HUES64 (cell line): Measurements from ENCODE around the gene GIMAP5.

Source experiments
- H3K27ac ChIP-seq: 2 replicates; pipeline ENCODE4 v1.7.0; 2013; ENCODE audit warnings: low read depth, low read length, inconsistent platforms
- H3K27me3 ChIP-seq: 2 replicates; pipeline ENCODE4 v1.6.1; 2013; ENCODE audit warnings: mild to moderate bottlenecking, low read length; ENCODE audit not compliant: insufficient read depth
- H3K36me3 ChIP-seq: 2 replicates; pipeline ENCODE4 v1.6.1; 2013; ENCODE audit warnings: mild to moderate bottlenecking, low read length; ENCODE audit not compliant: insufficient read depth
- H3K4me1 ChIP-seq: 2 replicates; pipeline ENCODE4 v1.6.1; 2013; ENCODE audit warnings: mild to moderate bottlenecking, low read length, moderate library complexity; ENCODE audit not compliant: insufficient read depth
- H3K4me3 ChIP-seq: 2 replicates; pipeline ENCODE4 v1.5.1; 2013; ENCODE audit warnings: mild to moderate bottlenecking, low read length, moderate library complexity
- H3K9ac ChIP-seq: 2 replicates; pipeline ENCODE4 v1.6.1; 2013; ENCODE audit warnings: mild to moderate bottlenecking, low read depth, low read length
- H3K9me3 ChIP-seq: 2 replicates; pipeline ENCODE4 v1.6.1; 2013; ENCODE audit warnings: low read depth, low read length; ENCODE audit not compliant: insufficient read depth
- WGBS: fragments of 150-250, 120-280 bp; methylation state at CpG from one replicate; pipeline ENCODE4 v1.1.7; 2013; ENCODE audit warnings: missing lambda C conversion rate; 5-methylcytosine and 5-hydroxymethylcytosine counted together

GIMAP5 gene

GRCh38 chr7:150746921-150747320 is 9.7 kb downstream of the GIMAP5 start:
- Histone ChIP-seq H3K9ac (no peak overlapping the region), H3K9me3 (no peaks in the 10 kb centered on the region), H3K4me1 (no peaks in the 10 kb centered on the region), H3K27me3 (peaks cover 94% of the 10 kb centered on the region), H3K4me3 (no peak overlapping the region), H3K36me3 (no peaks in the 10 kb centered on the region), H3K27ac (no peak overlapping the region)
- 91% methylated on average over 6 of the region's 6 CpGs for WGBS

- Histone ChIP-seq H3K9ac (no peak overlapping the region), H3K36me3 (no peaks in the 10 kb centered on the region), H3K27me3 (peaks cover 91% of the 10 kb centered on the region), H3K27ac (no peak overlapping the region), H3K9me3 (no peaks in the 10 kb centered on the region), H3K4me1 (no peaks in the 10 kb centered on the region), H3K4me3 (no peak overlapping the region)
- 56% methylated on average over 3 of the region's 4 CpGs for WGBS
Observed at GRCh38 chr7:150748376-150748775, 11.2 kb downstream of the GIMAP5 start.

- Histone ChIP-seq H3K9me3 (no peaks in the 10 kb centered on the region), H3K36me3 (no peaks in the 10 kb centered on the region), H3K27ac (no peak overlapping the region), H3K4me3 (no peak overlapping the region), H3K27me3 (peaks cover 64% of the 10 kb centered on the region), H3K4me1 (no peaks in the 10 kb centered on the region), H3K9ac (no peak overlapping the region)
- WGBS, result 64% methylated on average over 2 of the region's 2 CpGs
Observed at GRCh38 chr7:150751702-150752101, 14.5 kb downstream of the GIMAP5 start.

GRCh38 chr7:150753239-150753638 is 16.0 kb downstream of the GIMAP5 start:
- Histone ChIP-seq H3K36me3 (no peaks in the 10 kb centered on the region), H3K4me1 (no peaks in the 10 kb centered on the region), H3K4me3 (no peak overlapping the region), H3K9me3 (no peaks in the 10 kb centered on the region), H3K27me3 (peaks cover 56% of the 10 kb centered on the region), H3K9ac (no peak overlapping the region), H3K27ac (no peak overlapping the region)
- 80% methylated on average over 6 of the region's 6 CpGs for WGBS

GRCh38 chr7:150753826-150754603 is 16.8 kb downstream of the GIMAP5 start:
- Histone ChIP-seq H3K9me3 (no peaks in the 10 kb centered on the region), H3K27ac (no peak overlapping the region), H3K4me1 (no peaks in the 10 kb centered on the region), H3K4me3 (no peak overlapping the region), H3K36me3 (no peaks in the 10 kb centered on the region), H3K9ac (no peak overlapping the region), H3K27me3 (peaks cover 48% of the 10 kb centered on the region)
- 33% methylated on average over 3 of the region's 3 CpGs for WGBS

DNA sequence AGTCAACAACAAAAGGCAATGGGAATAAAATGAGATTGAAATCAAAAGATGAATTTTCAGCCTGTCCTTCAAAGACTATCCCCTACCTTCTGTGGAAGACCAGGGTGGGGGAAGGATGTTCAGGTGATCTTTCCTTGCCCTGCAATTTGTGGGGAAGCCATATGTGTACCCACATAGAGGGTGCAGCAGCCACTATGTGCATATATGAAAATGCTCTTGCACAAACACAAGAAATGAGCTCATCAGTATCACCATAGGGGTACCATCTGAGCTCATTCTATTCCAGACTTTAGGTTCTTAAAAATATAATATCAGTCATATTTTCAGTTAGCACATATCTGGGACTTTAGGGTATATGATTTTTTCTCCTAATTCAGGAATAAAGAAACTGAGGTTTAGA is 17.7 kb downstream of the GIMAP5 start:
- Histone ChIP-seq H3K27me3 (peaks cover 39% of the 10 kb centered on the region), H3K27ac (no peak overlapping the region), H3K4me3 (no peak overlapping the region), H3K4me1 (no peaks in the 10 kb centered on the region), H3K9ac (no peak overlapping the region), H3K9me3 (no peaks in the 10 kb centered on the region), H3K36me3 (no peaks in the 10 kb centered on the region)

GRCh38 chr7:150755473-150756099 is 18.4 kb downstream of the GIMAP5 start:
- Histone ChIP-seq H3K36me3 (no peaks in the 10 kb centered on the region), H3K27ac (no peak overlapping the region)
- WGBS, result 86% methylated on average over 3 of the region's 4 CpGs

GRCh38 chr7:150756166-150756565 is 18.9 kb downstream of the GIMAP5 start:
- H3K9me3 ChIP-seq, result no peaks in the 10 kb centered on the region
- H3K36me3 ChIP-seq, result no peaks in the 10 kb centered on the region
- no peak overlapping the region for H3K4me3 ChIP-seq
- H3K4me1 ChIP-seq, result no peaks in the 10 kb centered on the region
- whole genome bisulfite sequencing, result 66% methylated on average over 3 of the region's 3 CpGs
- no peak overlapping the region for H3K9ac ChIP-seq
- H3K27ac ChIP-seq, result no peak overlapping the region
- H3K27me3 ChIP-seq, result peaks cover 29% of the 10 kb centered on the region

More at GRCh38 chr7:150755473-150756099, 18.4 kb downstream of the GIMAP5 start:
- no peaks in the 10 kb centered on the region for H3K4me1 ChIP-seq
- H3K9ac ChIP-seq, result no peak overlapping the region
- peaks cover 35% of the 10 kb centered on the region for H3K27me3 ChIP-seq
- H3K4me3 ChIP-seq, result no peak overlapping the region
- no peaks in the 10 kb centered on the region for H3K9me3 ChIP-seq

- Histone ChIP-seq H3K4me3 (no peak overlapping the region), H3K9me3 (no peaks in the 10 kb centered on the region), H3K27me3 (peaks cover 24% of the 10 kb centered on the region), H3K9ac (no peak overlapping the region), H3K27ac (no peak overlapping the region), H3K4me1 (no peaks in the 10 kb centered on the region), H3K36me3 (no peaks in the 10 kb centered on the region)
- WGBS, result 100% methylated on average over 1 of the region's 1 CpG
Observed at GRCh38 chr7:150756858-150757257, 19.6 kb downstream of the GIMAP5 start.

GRCh38 chr7:150759479-150759878 is 22.3 kb downstream of the GIMAP5 start:
- no peak overlapping the region for H3K27ac ChIP-seq
- H3K27me3 ChIP-seq, result peaks cover 7% of the 10 kb centered on the region
- no peak overlapping the region for H3K9ac ChIP-seq
- no peaks in the 10 kb centered on the region for H3K9me3 ChIP-seq
- 91% methylated on average over 1 of the region's 1 CpG for WGBS
- H3K36me3 ChIP-seq, result no peaks in the 10 kb centered on the region
- H3K4me1 ChIP-seq, result no peaks in the 10 kb centered on the region; the same call in 1 of the 2 replicates
- H3K4me3 ChIP-seq, result no peak overlapping the region

- H3K4me1 ChIP-seq, result peaks cover 11% of the 10 kb centered on the region
- H3K27me3 ChIP-seq, result no peaks in the 10 kb centered on the region; the same call in 1 of the 2 replicates
- H3K4me3 ChIP-seq, result no peak overlapping the region
- H3K27ac ChIP-seq, result no peak overlapping the region
- H3K36me3 ChIP-seq, result no peaks in the 10 kb centered on the region
- no peaks in the 10 kb centered on the region for H3K9me3 ChIP-seq
- no peak overlapping the region for H3K9ac ChIP-seq
Observed at GRCh38 chr7:150766334-150766709, 29.1 kb downstream of the GIMAP5 start.
